ENCODE results near the gene ALX3. TPM values are rescaled to one million over a fixed set of nuclear protein-coding genes. Genes with fewer than 3 reads are reported as not detected.

The ALX3 gene
- total and polyA plus RNA-seq, 10 of the 15 experiments (the other 5 are each of a cell fraction or from before 2014, with no cell fraction given), result not detected

DNA sequence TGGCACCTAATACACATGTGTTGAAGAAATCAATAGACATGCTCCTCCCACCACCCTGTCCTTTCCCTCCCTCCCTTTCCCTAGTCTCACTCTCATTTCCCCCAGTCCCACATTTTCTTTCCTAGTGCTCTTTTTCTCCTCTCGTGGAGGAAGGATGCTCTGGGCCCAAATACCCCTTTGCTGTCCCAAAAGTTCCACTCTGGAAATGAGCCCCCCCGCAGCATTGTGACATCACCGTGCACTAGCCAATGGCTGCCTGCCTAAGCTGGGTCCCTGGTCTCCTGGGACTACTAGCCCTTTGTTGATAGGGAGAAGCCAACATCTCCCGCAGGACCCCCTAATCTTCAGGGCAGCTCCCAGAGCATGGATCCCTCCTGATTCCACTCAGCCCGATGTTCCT lies 41.7 kb upstream of the ALX3 start, which contains the start of gene UBL4B (continued):
- TF ChIP-seq, protein P1, sequence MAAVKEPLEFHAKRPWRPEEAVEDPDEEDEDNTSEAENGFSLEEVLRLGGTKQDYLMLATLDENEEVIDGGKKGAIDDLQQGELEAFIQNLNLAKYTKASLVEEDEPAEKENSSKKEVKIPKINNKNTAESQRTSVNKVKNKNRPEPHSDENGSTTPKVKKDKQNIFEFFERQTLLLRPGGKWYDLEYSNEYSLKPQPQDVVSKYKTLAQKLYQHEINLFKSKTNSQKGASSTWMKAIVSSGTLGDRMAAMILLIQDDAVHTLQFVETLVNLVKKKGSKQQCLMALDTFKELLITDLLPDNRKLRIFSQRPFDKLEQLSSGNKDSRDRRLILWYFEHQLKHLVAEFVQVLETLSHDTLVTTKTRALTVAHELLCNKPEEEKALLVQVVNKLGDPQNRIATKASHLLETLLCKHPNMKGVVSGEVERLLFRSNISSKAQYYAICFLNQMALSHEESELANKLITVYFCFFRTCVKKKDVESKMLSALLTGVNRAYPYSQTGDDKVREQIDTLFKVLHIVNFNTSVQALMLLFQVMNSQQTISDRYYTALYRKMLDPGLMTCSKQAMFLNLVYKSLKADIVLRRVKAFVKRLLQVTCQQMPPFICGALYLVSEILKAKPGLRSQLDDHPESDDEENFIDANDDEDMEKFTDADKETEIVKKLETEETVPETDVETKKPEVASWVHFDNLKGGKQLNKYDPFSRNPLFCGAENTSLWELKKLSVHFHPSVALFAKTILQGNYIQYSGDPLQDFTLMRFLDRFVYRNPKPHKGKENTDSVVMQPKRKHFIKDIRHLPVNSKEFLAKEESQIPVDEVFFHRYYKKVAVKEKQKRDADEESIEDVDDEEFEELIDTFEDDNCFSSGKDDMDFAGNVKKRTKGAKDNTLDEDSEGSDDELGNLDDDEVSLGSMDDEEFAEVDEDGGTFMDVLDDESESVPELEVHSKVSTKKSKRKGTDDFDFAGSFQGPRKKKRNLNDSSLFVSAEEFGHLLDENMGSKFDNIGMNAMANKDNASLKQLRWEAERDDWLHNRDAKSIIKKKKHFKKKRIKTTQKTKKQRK (IDR thresholded peaks at IDR 0.05; ENCODE audit: low read depth, low read length), result no peak
- no peak for TF ChIP-seq TCF12 (IDR thresholded peaks at IDR 0.05; ENCODE audit: low read depth, low read length)
- TF ChIP-seq RUNX3 (IDR thresholded peaks at IDR 0.05; ENCODE audit: low read length), result no peak
- TF ChIP-seq, protein P2, sequence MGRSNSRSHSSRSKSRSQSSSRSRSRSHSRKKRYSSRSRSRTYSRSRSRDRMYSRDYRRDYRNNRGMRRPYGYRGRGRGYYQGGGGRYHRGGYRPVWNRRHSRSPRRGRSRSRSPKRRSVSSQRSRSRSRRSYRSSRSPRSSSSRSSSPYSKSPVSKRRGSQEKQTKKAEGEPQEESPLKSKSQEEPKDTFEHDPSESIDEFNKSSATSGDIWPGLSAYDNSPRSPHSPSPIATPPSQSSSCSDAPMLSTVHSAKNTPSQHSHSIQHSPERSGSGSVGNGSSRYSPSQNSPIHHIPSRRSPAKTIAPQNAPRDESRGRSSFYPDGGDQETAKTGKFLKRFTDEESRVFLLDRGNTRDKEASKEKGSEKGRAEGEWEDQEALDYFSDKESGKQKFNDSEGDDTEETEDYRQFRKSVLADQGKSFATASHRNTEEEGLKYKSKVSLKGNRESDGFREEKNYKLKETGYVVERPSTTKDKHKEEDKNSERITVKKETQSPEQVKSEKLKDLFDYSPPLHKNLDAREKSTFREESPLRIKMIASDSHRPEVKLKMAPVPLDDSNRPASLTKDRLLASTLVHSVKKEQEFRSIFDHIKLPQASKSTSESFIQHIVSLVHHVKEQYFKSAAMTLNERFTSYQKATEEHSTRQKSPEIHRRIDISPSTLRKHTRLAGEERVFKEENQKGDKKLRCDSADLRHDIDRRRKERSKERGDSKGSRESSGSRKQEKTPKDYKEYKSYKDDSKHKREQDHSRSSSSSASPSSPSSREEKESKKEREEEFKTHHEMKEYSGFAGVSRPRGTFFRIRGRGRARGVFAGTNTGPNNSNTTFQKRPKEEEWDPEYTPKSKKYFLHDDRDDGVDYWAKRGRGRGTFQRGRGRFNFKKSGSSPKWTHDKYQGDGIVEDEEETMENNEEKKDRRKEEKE (IDR thresholded peaks at IDR 0.05), result no peak
- no peak for TF ChIP-seq SMARCA5 (IDR thresholded peaks at IDR 0.05)

DNA sequence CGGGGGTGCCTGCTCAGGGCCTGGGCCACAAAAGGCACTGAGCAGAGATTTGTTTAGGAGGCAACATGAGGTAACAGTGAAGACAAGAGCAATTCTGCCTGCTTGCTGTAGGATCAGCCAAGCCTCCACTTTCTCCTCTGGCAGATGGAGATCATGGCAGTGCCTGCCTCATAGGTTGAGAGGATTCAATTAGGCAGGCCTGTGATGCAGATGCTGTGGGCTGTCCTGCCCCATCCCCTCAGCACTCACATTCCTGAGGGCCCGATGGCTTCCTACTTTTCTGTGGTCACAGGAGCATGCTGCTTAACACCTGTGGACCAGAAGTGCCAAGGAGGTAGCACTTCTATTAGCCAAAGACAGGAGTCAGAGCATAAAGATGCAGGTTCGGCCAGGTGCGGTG lies 40.6 kb upstream of the ALX3 start:
- ChIA-PET POLR2A (no interaction called here), RAD21 (ENCODE audit: unreplicated experiment) (no interaction called here), CTCF (interaction anchor here (2.0 kb wide), 1 partner anchor 51 kb away, joined by 7 read pairs; no protein-coding TSS in a partner anchor), SMC1A (ENCODE audit: uncharacterized antibody, unreplicated experiment) (no interaction called here)
- Histone ChIP-seq H3K79me2 (ENCODE audit: control insufficient read depth, insufficient read depth, low read length) (no peaks in the 10 kb centered on the region), H3K4me1 (ENCODE audit: control insufficient read depth, insufficient read depth, low read length) (no peaks in the 10 kb centered on the region), H2AFZ (ENCODE audit: control insufficient read depth, low read depth, low read length) (no peak overlapping the region), H3K36me3 (ENCODE audit: control insufficient read depth in 2 of 2, insufficient read depth in 2 of 2, low read length in 1 of 2) (no peaks in the 10 kb centered on the region), H3K9me3 (replicated peaks; ENCODE audit: control insufficient read depth, insufficient read depth, low read length) (no peaks in the 10 kb centered on the region), H3K27me3 (replicated peaks in 1 of 2; ENCODE audit: control insufficient read depth in 2 of 2, insufficient read depth in 2 of 2, low read length in 1 of 2) (peaks cover 1 to 2% of the 10 kb centered on the region in 2 experiments; a peak in 1 of 4 replicates), H4K20me1 (ENCODE audit: control insufficient read depth, insufficient read depth) (no peaks in the 10 kb centered on the region), H3K27ac (ENCODE audit: control insufficient read depth, insufficient read depth) (no peak overlapping the region), H3K9ac (ENCODE audit: control insufficient read depth, insufficient read depth, low read length) (no peak overlapping the region), H3K4me2 (ENCODE audit: control insufficient read depth, insufficient read depth) (no peak overlapping the region), H3K4me3 (no peak overlapping the region)
- DNase-seq (ENCODE audit: low read depth, low spot score) (no peak), FAIRE-seq (no peak), ATAC-seq (no peak)
- intact Hi-C loops (cut with micrococcal nuclease; ENCODE audit: unreplicated experiment), result no loop called here
- WGBS (ENCODE audit: insufficient coverage, insufficient replicate concordance, low lambda C conversion rate, missing lambda C conversion rate), result 59% methylated on average over 4 of the region's 4 CpGs
- TF ChIP-seq EP300 (IDR thresholded peaks at IDR 0.05; ENCODE audit: borderline replicate concordance in 1 of 2, control insufficient read depth in 1 of 2, low read depth in 2 of 2, low read length in 2 of 2) (no peak), NFXL1 (IDR thresholded peaks at IDR 0.05; ENCODE audit: borderline replicate concordance) (no peak), TARDBP (IDR thresholded peaks at IDR 0.05; ENCODE audit: borderline replicate concordance) (no peak)
- in situ Hi-C loops (cut with MboI), result no loop called here
- BruUV-seq (replicated peaks), result no TSS peak

Measured in GM12878 (cell line).